Calu3 (cell line): ENCODE data around the gene ARFGEF2. TPM values are rescaled to one million over a fixed set of nuclear protein-coding genes. Genes with fewer than 3 reads are reported as not detected.

Experiments used
- BruUV-seq: library from RNA; stranded (reverse); fragments of 400-500 nt; replicated peaks from 2 replicates; lab custom pipeline; 2021; lab: Mats Ljungman, UMichigan
- CTCF ChIA-PET: fragments of 300-600 bp; sonication (Branson Sonifier 250); formaldehyde crosslinking; loops from one replicate; lab custom pipeline; 2022; ENCODE audit warnings: antibody characterized with exemption; lab: Charles Lee
- DNase-seq: peaks from one replicate; pipeline ENCODE4 v3.0.0; 2022
- H3K27ac Mint-ChIP-seq: one replicate; pipeline ENCODE4 v1.8.0; 2022; ENCODE audit warnings: mixed read lengths; ENCODE audit not compliant: unreplicated experiment
- H3K27me3 Mint-ChIP-seq: one replicate; pipeline ENCODE4 v1.8.0; 2022; ENCODE audit warnings: mixed read lengths; ENCODE audit not compliant: unreplicated experiment
- H3K36me3 Mint-ChIP-seq: one replicate; pipeline ENCODE4 v1.8.0; 2022; ENCODE audit warnings: mild to moderate bottlenecking, moderate library complexity, mixed read lengths; ENCODE audit not compliant: insufficient read depth, unreplicated experiment
- H3K4me1 Mint-ChIP-seq: one replicate; pipeline ENCODE4 v1.8.0; 2022; ENCODE audit warnings: mild to moderate bottlenecking, low read depth, mixed read lengths; ENCODE audit not compliant: unreplicated experiment
- H3K4me3 Mint-ChIP-seq: one replicate; pipeline ENCODE4 v1.8.0; 2022; ENCODE audit warnings: mild to moderate bottlenecking, low read depth, moderate library complexity, mixed read lengths; ENCODE audit not compliant: unreplicated experiment
- H3K9me3 Mint-ChIP-seq: one replicate; pipeline ENCODE4 v1.8.0; 2022; ENCODE audit warnings: low read depth, mixed read lengths; ENCODE audit not compliant: unreplicated experiment
- CTCF ChIP-seq: fragments of 200-600 bp; IDR thresholded peaks from one replicate; pipeline ENCODE4 v1.8.0; 2022; ENCODE audit warnings: antibody characterized with exemption; ENCODE audit not compliant: unreplicated experiment
- intact Hi-C: fragments of 100-400 bp; cut with micrococcal nuclease; formaldehyde crosslinking; loops from one replicate; pipeline ENCODE4 v1.10.0; 2022; ENCODE audit not compliant: unreplicated experiment
- total RNA-seq: library from RNA; stranded (reverse); gene quantifications from 2 replicates; pipeline ENCODE4 v1.2.3, GENCODE V29; 2022

The ARFGEF2 gene
- total RNA-seq, 1 experiment from 2014 or later: 59.2 TPM

GRCh38 chr20:48958743-48959142 lies 37.2 kb downstream of the ARFGEF2 start:
- no peak for DNase-seq
- CTCF ChIA-PET: interaction anchor here (0.6 kb wide), 1 partner anchor 174 kb away, joined by 3 read pairs; no protein-coding TSS in a partner anchor
- Mint-ChIP-seq H3K27ac (no peak overlapping the region), H3K4me3 (no peak overlapping the region), H3K27me3 (no peaks in the 10 kb centered on the region), H3K4me1 (no peaks in the 10 kb centered on the region), H3K36me3 (peaks cover 21% of the 10 kb centered on the region), H3K9me3 (no peaks in the 10 kb centered on the region)
- BruUV-seq: no TSS peak
- intact Hi-C loops: no loop called here
- no peak for TF ChIP-seq CTCF

GRCh38 chr20:48959899-48960550 lies 38.5 kb downstream of the ARFGEF2 start:
- no peak for DNase-seq
- Mint-ChIP-seq H3K9me3 (no peaks in the 10 kb centered on the region), H3K36me3 (peaks cover 30% of the 10 kb centered on the region), H3K27ac (no peak overlapping the region), H3K4me3 (no peak overlapping the region), H3K27me3 (no peaks in the 10 kb centered on the region), H3K4me1 (no peaks in the 10 kb centered on the region)
- intact Hi-C loops: no loop called here
- TF ChIP-seq CTCF: no peak
- no TSS peak for BruUV-seq
- CTCF ChIA-PET: no interaction called here

- no peak for TF ChIP-seq CTCF
- Mint-ChIP-seq H3K27ac (no peak overlapping the region), H3K27me3 (no peaks in the 10 kb centered on the region), H3K9me3 (no peaks in the 10 kb centered on the region), H3K36me3 (peaks cover 40% of the 10 kb centered on the region), H3K4me3 (no peak overlapping the region), H3K4me1 (no peaks in the 10 kb centered on the region)
- CTCF ChIA-PET: no interaction called here
- intact Hi-C loops: no loop called here
- DNase-seq: no peak
- BruUV-seq: no TSS peak
These were observed 40.9 kb downstream of the ARFGEF2 start for GRCh38 chr20:48962421-48962820.

GRCh38 chr20:48962976-48963771 lies 41.7 kb downstream of the ARFGEF2 start:
- no peaks in the 10 kb centered on the region for H3K4me1 Mint-ChIP-seq
- H3K9me3 Mint-ChIP-seq: no peaks in the 10 kb centered on the region
- TF ChIP-seq CTCF: no peak
- DNase-seq: no peak
- no peak overlapping the region for H3K4me3 Mint-ChIP-seq
- H3K36me3 Mint-ChIP-seq: peaks cover 42% of the 10 kb centered on the region
- H3K27me3 Mint-ChIP-seq: no peaks in the 10 kb centered on the region
- intact Hi-C loops: no loop called here
- H3K27ac Mint-ChIP-seq: no peak overlapping the region
- no TSS peak for BruUV-seq
- CTCF ChIA-PET: no interaction called here
